Measurements from ENCODE around the gene PNMT. TPM values are rescaled to one million over a fixed set of nuclear protein-coding genes. Genes with fewer than 3 reads are reported as not detected.

The PNMT gene
- total and polyA plus RNA-seq, 2 donors (not counting 1 experiment from before 2014, with no cell fraction given) = 0.13 to 0.76 TPM

DNA sequence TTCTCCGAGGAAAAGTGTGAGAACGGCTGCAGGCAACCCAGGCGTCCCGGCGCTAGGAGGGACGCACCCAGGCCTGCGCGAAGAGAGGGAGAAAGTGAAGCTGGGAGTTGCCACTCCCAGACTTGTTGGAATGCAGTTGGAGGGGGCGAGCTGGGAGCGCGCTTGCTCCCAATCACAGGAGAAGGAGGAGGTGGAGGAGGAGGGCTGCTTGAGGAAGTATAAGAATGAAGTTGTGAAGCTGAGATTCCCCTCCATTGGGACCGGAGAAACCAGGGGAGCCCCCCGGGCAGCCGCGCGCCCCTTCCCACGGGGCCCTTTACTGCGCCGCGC lies 31.5 kb downstream of the PNMT start, which contains the start of gene ERBB2:
Gene ERBB2 (plus strand): TSS at position 247 of the 330 bp plus-strand sequence. CDS start 175 bp downstream, outside the sequence.
- peaks cover 33% of the 10 kb centered on the region for H3K27me3 Mint-ChIP-seq
- Histone ChIP-seq H3K36me3 (replicated peaks in 1 of 2; ENCODE audit: control extremely low read depth in 1 of 2, control insufficient read depth in 1 of 2, extremely low read depth in 1 of 2, insufficient read depth in 2 of 2, low read length in 1 of 2) (peaks cover 0 to 6% of the 10 kb centered on the region in 2 experiments), H3K9ac (ENCODE audit: low read length) (peak within 1 kb of the TSS; percentile 11), H3K9me3 (ENCODE audit: control extremely low read depth in 1 of 3, control insufficient read depth in 2 of 3, insufficient read depth in 1 of 3, low read length in 2 of 3) (peaks cover 0 to 4% (median 0%) of the 10 kb centered on the region in 3 donors), H3K27me3 (replicated peaks in 1 of 4; ENCODE audit: control extremely low read depth in 1 of 4, control insufficient read depth in 3 of 4, insufficient read depth in 4 of 4, low read length in 3 of 4) (peaks cover 0 to 33% (median 17%) of the 10 kb centered on the region in 4 experiments), H3K4me2 (replicated peaks; ENCODE audit: low read depth, low read length, poor library complexity, severe bottlenecking) (peak within 1 kb of the TSS; percentile 58), H3K4me1 (ENCODE audit: control insufficient read depth in 2 of 2, insufficient read depth in 2 of 2, low read length in 2 of 2) (peaks cover 6 to 17% of the 10 kb centered on the region in 2 donors), H2AFZ (ENCODE audit: insufficient read depth, low read depth, low read length, poor library complexity, severe bottlenecking) (peak within 1 kb of the TSS; percentile 22), H3K79me2 (ENCODE audit: control insufficient read depth, insufficient read depth, low read length) (no peaks in the 10 kb centered on the region), H4K20me1 (ENCODE audit: control insufficient read depth, insufficient read depth, low read length, poor library complexity, severe bottlenecking) (no peaks in the 10 kb centered on the region), H3K27ac (ENCODE audit: low read length in 2 of 2) (no peak within 1 kb of the TSS), H3K4me3 (ENCODE audit: control extremely low read depth in 1 of 5, extremely low read depth in 1 of 5, insufficient read depth in 1 of 5, low read depth in 2 of 5, low read length in 4 of 5) (peak within 1 kb of the TSS in 1 of 5 experiments; percentile 9)
- H3K9me3 Mint-ChIP-seq (ENCODE audit: insufficient read depth) = no peaks in the 10 kb centered on the region
- H3K4me3 Mint-ChIP-seq = peak within 1 kb of the TSS; percentile 52
- H3K27ac Mint-ChIP-seq = no peak within 1 kb of the TSS
- 22% methylated on average over 20 of the region's 20 CpGs for WGBS (ENCODE audit: insufficient coverage)
- DNase-seq (no peak), ATAC-seq (ENCODE audit: low read depth) (no peak)
- TF ChIP-seq, protein P1, sequence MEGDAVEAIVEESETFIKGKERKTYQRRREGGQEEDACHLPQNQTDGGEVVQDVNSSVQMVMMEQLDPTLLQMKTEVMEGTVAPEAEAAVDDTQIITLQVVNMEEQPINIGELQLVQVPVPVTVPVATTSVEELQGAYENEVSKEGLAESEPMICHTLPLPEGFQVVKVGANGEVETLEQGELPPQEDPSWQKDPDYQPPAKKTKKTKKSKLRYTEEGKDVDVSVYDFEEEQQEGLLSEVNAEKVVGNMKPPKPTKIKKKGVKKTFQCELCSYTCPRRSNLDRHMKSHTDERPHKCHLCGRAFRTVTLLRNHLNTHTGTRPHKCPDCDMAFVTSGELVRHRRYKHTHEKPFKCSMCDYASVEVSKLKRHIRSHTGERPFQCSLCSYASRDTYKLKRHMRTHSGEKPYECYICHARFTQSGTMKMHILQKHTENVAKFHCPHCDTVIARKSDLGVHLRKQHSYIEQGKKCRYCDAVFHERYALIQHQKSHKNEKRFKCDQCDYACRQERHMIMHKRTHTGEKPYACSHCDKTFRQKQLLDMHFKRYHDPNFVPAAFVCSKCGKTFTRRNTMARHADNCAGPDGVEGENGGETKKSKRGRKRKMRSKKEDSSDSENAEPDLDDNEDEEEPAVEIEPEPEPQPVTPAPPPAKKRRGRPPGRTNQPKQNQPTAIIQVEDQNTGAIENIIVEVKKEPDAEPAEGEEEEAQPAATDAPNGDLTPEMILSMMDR (IDR thresholded peaks at IDR 0.05) = no peak
- TF ChIP-seq EZH2 (IDR thresholded peaks at IDR 0.05; ENCODE audit: borderline replicate concordance, insufficient read depth, low read depth, low read length, poor library complexity, severe bottlenecking) = peak; percentile 50
- intact Hi-C loops (cut with micrococcal nuclease) = no loop called here
- POLR2A ChIA-PET = no interaction called here
- CTCF ChIA-PET = no interaction called here
- peaks cover 11% of the 10 kb centered on the region for H3K4me1 Mint-ChIP-seq

DNA sequence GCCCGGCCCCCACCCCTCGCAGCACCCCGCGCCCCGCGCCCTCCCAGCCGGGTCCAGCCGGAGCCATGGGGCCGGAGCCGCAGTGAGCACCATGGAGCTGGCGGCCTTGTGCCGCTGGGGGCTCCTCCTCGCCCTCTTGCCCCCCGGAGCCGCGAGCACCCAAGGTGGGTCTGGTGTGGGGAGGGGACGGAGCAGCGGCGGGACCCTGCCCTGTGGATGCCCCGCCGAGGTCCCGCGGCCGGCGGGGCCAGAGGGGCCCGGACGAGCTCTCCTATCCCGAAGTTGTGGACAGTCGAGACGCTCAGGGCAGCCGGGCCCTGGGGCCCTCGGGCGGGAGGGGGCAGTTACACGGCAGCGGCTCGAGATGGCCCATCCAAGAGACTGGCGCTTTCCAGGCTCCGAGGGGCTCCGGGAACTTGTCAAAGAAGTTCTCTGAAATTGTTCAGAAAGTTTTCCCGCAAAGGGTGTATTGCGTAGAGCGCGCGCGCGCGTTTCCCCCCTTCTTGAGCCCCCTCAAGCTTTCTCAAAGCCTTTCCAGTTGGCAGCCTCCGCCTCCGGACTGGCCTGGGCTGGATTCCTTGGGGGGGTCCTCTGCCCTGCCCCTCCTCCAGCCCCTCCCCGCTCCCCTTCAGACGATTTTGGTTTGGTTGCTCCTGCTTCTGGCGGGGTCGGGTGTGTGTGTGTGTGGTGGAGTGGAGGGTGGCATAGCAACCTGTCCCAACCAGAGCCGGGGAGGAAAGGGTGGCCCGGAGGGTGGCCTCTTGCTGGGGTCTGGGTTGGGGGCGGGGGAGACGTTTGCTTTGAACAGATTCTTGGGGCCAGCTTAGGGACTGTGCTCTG lies 32.1 kb downstream of the PNMT start:
- H2AFZ ChIP-seq (ENCODE audit: insufficient read depth, low read depth, low read length, poor library complexity, severe bottlenecking) = peak overlapping the region; percentile 22
- H3K4me2 ChIP-seq (replicated peaks; ENCODE audit: low read depth, low read length, poor library complexity, severe bottlenecking) = peak overlapping the region; percentile 58
- TF ChIP-seq, protein P1 (IDR thresholded peaks at IDR 0.05) = no peak
- TF ChIP-seq EZH2 (IDR thresholded peaks at IDR 0.05; ENCODE audit: borderline replicate concordance, insufficient read depth, low read depth, low read length, poor library complexity, severe bottlenecking) = peak; percentile 24
- peak overlapping the region in 1 of 5 experiments; percentile 9 for H3K4me3 ChIP-seq (ENCODE audit: control extremely low read depth in 1 of 5, extremely low read depth in 1 of 5, insufficient read depth in 1 of 5, low read depth in 2 of 5, low read length in 4 of 5)
- ATAC-seq (ENCODE audit: low read depth) = no peak
- intact Hi-C loops (cut with micrococcal nuclease) = no loop called here
- Mint-ChIP-seq H3K4me3 (no peak overlapping the region), H3K27me3 (peaks cover 33% of the 10 kb centered on the region), H3K9me3 (ENCODE audit: insufficient read depth) (no peaks in the 10 kb centered on the region), H3K4me1 (peaks cover 11% of the 10 kb centered on the region), H3K27ac (no peak overlapping the region)
- ChIA-PET POLR2A (interaction anchor here (0.6 kb wide), 1 partner anchor 43 kb away, joined by 4 read pairs; no protein-coding TSS in a partner anchor), CTCF (interaction anchor here (0.9 to 1.1 kb wide), 2 partner anchors 18 to 68 kb away, joined by 3 read pairs; no protein-coding TSS in a partner anchor)
- H4K20me1 ChIP-seq (ENCODE audit: control insufficient read depth, insufficient read depth, low read length, poor library complexity, severe bottlenecking) = no peaks in the 10 kb centered on the region
- WGBS (ENCODE audit: insufficient coverage) = 5% methylated on average over 51 of the region's 57 CpGs
- peak overlapping the region; percentile 11 for H3K9ac ChIP-seq (ENCODE audit: low read length)
- no peak for DNase-seq
- H3K4me1 ChIP-seq (ENCODE audit: control insufficient read depth in 2 of 2, insufficient read depth in 2 of 2, low read length in 2 of 2) = peaks cover 6 to 17% of the 10 kb centered on the region in 2 donors
- no peak overlapping the region for H3K27ac ChIP-seq (ENCODE audit: low read length in 2 of 2)
- H3K79me2 ChIP-seq (ENCODE audit: control insufficient read depth, insufficient read depth, low read length) = no peaks in the 10 kb centered on the region
- peaks cover 0 to 4% (median 0%) of the 10 kb centered on the region in 3 donors for H3K9me3 ChIP-seq (ENCODE audit: control extremely low read depth in 1 of 3, control insufficient read depth in 2 of 3, insufficient read depth in 1 of 3, low read length in 2 of 3)
- H3K27me3 ChIP-seq (replicated peaks in 1 of 4; ENCODE audit: control extremely low read depth in 1 of 4, control insufficient read depth in 3 of 4, insufficient read depth in 4 of 4, low read length in 3 of 4) = peaks cover 0 to 33% (median 17%) of the 10 kb centered on the region in 4 experiments
- peaks cover 0 to 1% of the 10 kb centered on the region in 2 experiments for H3K36me3 ChIP-seq (replicated peaks in 1 of 2; ENCODE audit: control extremely low read depth in 1 of 2, control insufficient read depth in 1 of 2, extremely low read depth in 1 of 2, insufficient read depth in 2 of 2, low read length in 1 of 2)
